Measurements from ENCODE around the gene ALDH16A1.
"Not testable (repeated sequence)": the region's sequence is repeated elsewhere in the genome, so short reads cannot be mapped to it uniquely, and the experiment has no call there.

The ALDH16A1 gene

DNA sequence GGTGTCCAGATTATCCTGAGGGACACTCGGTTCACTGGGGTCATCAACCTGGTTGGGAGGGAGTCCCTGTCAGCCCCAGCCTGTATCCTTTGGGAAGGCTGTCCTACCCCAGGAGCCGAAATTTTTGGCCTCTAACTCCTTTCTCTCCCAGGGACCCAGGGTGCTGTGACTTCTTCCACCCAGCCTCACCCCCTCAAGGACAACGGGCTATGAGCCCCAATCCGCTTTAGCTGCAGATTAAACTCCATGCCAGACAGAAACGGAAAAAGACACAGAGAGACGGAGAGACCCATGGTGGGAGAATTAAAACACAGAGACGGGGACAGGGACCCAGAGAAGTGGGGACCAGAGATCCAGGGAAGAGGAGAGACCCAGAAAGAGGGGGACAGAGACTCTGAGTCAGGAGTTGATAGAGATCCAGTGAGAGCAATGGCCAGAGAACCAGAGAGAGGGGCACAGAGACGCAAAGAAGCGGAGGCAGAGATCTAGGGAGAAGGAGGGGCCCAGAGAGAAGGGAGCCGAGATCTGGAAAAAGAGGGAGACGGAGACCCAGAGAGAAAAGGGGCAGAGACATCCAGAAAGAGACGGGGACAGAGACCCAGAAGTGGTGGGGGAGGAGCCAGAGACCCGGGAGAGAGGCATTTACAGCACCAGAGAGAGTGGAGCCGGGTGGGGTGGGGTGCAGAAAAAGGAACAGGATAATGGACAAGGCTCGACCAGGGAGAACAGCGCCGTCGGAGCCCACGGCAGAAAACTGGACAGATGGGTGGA, 12.4 kb upstream of the ALDH16A1 start:
- DNase-seq (ENCODE audit: low read depth in 3 of 3): no peak

DNA sequence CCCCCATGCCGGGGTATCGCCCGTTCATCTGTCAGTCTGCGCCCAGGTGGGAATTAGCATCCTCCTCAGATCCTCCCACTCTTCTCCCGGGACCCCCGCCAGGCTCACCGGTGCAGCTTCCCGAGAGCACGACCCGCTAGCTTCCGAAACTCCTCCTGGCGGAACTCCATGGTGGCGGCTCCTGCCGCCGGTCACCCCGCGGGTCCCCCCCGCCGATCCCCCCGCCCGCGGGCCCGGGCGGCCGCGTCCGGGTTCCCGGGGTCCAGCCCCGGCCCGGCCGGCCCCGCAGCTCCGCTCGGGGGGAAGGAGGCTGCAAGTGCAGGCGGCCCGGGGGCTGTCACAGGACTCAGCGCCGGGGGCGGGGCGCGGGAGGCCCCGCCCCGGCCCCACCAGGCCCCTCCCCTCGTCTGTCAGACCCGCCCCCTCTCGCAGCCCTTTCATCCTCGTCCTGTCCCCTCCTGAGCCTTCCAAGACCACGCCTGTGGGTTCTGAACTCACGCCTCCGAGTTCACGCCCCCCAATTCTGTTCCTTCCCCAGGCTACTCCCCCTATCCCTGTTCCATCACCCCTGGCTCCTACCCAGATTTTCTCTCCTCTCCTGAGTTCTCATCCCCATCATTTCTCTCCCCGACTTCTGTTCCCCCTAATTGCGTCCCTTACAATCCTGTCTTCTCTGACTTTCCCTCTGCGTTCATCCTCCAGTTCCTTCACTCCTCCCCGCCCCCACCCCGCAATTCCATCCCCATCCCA, 11.6 kb upstream of the ALDH16A1 start, which contains the start of gene SLC17A7:
TSS of gene SLC17A7 (minus strand) at position 318 of the 750 bp plus-strand sequence. CDS start at position 170, 148 bp downstream.
- peak in 1 of 3 experiments; percentile 35 for DNase-seq (ENCODE audit: low read depth in 3 of 3)

DNA sequence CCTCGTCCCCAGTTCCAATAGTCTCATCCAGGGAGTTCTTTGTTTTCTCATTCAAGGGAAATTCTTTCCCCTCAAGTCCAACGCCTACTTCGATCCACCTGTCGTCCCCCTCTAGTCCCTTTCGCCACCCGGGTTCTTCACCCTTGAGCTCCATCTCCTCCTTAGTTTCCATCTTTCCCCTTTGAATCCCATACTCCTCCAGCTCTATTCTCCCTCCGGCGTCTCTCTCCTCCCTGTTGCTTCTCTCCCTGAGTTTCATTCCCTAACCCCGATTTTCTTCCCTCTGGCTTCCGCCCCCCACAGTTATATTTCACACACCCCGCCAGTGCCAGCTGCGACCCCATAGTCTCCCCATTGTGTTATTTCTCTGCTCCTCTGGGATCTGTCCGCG, 11.1 kb upstream of the ALDH16A1 start:
- DNase-seq (ENCODE audit: low read depth in 3 of 3): no peak

DNA sequence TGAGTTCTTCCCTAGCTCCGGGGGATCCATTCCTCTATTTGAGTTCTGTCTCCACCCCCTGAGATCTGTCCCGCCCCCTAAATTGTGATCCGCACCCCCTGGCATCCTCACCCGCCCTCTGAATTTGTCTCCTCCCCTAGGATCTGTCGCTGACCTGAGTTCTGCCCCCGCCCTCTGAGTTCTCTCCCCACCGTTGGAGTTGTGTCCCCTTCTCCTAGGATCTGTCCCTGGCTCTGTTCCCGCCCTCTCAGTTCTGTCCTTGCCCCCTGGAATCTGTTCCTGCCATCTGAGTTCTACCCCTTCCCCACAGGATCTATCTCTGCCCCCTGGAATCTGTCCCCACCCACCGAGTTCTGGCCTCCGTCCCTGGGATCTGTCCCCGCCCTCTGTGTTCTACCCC, 10.7 kb upstream of the ALDH16A1 start:
- DNase-seq (ENCODE audit: low read depth in 3 of 3): peak in 1 of 3 experiments; percentile 19

GRCh38 chr19:49442771-49443365, 10.2 kb upstream of the ALDH16A1 start:
- peak in 2 of 3 experiments; percentile 13 to 67 for DNase-seq (ENCODE audit: low read depth in 3 of 3)

GRCh38 chr19:49443366-49444099, 9.5 kb upstream of the ALDH16A1 start:
- DNase-seq (ENCODE audit: low read depth in 3 of 3): peak; percentile 85 to 93 (median 90)

GRCh38 chr19:49444100-49444700, 8.8 kb upstream of the ALDH16A1 start:
- not testable (repeated sequence) for DNase-seq (ENCODE audit: low read depth in 3 of 3)

DNA sequence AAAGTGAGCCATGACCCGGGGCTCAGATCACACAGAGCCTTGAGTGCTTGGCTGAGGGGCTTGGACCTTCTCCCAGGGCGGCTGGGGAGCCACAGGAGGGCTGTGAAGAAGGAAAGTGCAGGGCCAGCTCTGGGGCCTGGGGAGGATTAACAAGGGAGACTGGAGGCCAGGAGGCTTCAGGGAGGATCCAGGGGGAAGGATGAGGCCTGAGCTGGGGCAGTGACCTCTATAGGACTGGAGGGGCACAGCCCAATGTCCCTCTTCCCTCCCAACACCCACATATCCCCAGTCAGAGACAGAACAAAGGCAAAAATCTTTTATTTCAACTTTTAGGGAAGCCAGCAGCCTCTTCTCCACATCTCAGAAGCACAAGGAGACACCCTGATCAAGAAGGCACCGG, 7.0 kb upstream of the ALDH16A1 start:
- DNase-seq (ENCODE audit: low read depth in 3 of 3): no peak

GRCh38 chr19:49447485-49448431, 5.3 kb upstream of the ALDH16A1 start:
- peak in 1 of 3 experiments; percentile 39 for DNase-seq (ENCODE audit: low read depth in 3 of 3)

DNA sequence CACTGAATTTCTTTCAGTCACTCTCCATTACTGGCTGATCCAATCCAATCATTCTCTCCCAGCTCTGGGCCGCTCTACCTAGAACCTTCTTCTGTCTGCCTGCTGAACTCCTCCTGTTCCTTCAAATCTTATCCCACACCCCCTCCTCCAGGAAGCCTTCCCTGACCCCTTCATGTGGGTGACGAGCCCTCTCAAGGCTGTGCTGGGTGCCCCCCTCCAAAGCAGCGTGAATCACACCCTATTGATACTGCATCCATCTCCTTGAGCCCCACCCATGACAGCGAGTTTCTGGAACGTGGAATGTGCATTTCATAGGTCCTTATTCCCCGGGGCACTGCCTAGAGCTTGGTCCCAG, 4.6 kb upstream of the ALDH16A1 start:
- no peak for DNase-seq (ENCODE audit: low read depth in 3 of 3)

DNA sequence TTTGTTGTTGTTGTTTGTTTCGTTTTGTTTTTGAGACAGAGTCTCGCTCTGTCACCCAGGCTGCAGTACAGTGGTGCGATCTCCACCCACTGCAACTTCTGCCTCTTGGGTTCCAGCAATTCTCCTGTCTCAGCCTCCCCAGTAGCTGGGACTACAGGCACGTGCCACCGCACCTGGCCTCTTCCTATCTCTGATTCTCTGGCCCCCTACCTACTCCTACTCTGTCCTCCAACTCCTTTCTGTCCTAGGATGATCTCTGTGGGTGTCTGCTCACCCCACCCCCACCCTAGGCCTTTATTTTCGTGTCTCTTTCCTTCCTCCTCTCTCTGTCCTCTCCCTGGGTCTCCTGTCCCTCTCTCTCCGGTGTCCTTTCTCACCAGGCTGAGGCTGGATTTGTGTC, 2.6 kb upstream of the ALDH16A1 start:
- DNase-seq (ENCODE audit: low read depth in 3 of 3): no peak

- peak; percentile 86 to 94 (median 93) for DNase-seq (ENCODE audit: low read depth in 3 of 3)
These were observed 1.4 kb upstream of the ALDH16A1 start, which contains the start of gene PIH1D1 for GRCh38 chr19:49451430-49452181. Gene PIH1D1, minus strand, starts transcription at chr19:49451814. Its CDS starts 240 bp downstream, at chr19:49451574.

GRCh38 chr19:49453757-49454240, 774 bp downstream of the ALDH16A1 start:
- DNase-seq (ENCODE audit: low read depth in 3 of 3): no peak

DNA sequence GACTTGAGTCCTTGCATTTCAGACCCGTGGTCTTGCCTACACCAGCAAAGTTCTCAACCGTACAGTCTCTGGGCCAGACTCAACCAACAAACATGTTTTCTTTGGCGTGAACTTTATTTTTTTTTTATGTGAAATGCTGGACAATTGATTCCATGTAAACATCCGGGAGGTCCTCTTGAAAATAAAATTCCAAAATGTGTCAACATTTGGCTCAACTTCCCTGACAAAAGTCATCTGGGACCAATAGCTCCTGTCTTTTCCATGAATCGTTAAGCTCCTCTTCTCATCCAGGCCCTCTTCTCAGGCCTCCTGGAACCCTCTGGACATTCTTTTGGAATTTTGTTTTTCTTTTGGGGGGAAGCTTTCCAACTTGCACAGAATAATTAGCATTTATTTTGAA, 2.7 kb downstream of the ALDH16A1 start:
- DNase-seq (ENCODE audit: low read depth in 3 of 3): no peak

DNA sequence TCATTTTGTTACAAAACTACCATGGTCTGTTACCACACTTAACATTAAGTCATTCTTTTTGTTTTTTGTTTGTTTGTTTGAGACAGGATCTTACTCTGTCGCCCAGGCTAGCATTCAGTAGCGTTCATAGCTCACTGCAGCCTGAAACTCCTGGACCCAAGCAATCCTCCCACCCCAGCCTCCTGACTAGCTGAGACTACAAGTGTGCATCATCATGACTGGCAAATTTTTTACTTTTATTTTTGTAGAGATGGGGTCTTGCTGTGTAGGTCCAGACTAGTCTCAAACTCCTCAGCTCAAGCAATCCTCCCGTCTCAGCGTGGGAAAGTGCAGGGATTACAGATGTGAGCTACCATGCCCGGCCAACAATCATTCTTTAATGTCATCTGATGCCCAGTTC, 3.3 kb downstream of the ALDH16A1 start:
- no peak for DNase-seq (ENCODE audit: low read depth in 3 of 3)

- no peak for DNase-seq (ENCODE audit: low read depth in 3 of 3)
These were observed 5.5 kb downstream of the ALDH16A1 start for GRCh38 chr19:49458567-49458903.

DNA sequence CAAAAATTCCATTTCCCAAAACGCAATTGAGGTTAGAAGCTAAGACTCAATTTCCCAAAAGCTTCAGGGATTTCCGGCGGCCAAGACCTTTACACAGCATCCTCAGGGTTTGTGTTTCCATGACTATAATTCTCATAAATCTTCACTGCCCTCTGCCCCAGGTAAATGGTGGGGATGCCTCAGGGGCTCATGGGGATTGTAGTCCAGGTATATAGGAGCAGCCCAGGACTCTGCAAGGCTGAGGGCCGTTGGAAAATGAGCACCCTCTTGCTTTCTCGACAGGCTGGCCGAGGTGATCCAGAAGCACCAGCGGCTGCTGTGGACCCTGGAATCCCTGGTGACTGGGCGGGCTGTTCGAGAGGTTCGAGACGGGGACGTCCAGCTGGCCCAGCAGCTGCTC, 6.4 kb downstream of the ALDH16A1 start:
- no peak for DNase-seq (ENCODE audit: low read depth in 3 of 3)

GRCh38 chr19:49461130-49461529, 8.1 kb downstream of the ALDH16A1 start:
- DNase-seq (ENCODE audit: low read depth in 3 of 3): not testable (repeated sequence)

DNA sequence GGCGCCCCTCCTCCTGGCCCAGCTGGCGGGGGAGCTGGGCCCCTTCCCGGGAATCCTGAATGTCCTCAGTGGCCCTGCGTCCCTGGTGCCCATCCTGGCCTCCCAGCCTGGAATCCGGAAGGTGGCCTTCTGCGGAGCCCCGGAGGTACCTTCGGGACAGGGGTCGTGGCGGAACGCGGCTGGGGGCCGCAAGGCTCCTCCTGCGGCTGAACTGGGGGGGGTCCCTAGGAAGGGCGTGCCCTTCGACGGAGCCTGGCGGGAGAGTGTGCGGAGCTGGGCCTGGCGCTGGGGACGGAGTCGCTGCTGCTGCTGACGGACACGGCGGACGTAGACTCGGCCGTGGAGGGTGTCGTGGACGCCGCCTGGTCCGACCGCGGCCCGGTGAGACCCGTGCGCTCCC, 8.6 kb downstream of the ALDH16A1 start:
- DNase-seq (ENCODE audit: low read depth in 3 of 3): no peak

Data from stimulated activated CD4-positive, alpha-beta T cell treated with anti-CD3 and anti-CD28 coated beads, TNF-alpha, amount 100 ng/mL, for 24 hours (primary cell).